SJCRH30 (cell line): ENCODE results near the gene RHBDF2. TPM values are rescaled to one million over a fixed set of nuclear protein-coding genes. Genes with fewer than 3 reads are reported as not detected.

Experiments used
- DNase-seq, 2 experiments: peaks; one replicate each; pipeline ENCODE4 v3.0.0-alpha.2; 2015 to 2020
- H3K27ac ChIP-seq: fragments of 250-450 bp; sonication (Bioruptor Pico); 2 replicates; pipeline ENCODE4 v1.5.1; 2020; ENCODE audit warnings: mild to moderate bottlenecking, moderate library complexity
- H3K27me3 ChIP-seq: fragments of 250-450 bp; sonication (Bioruptor Pico); 2 replicates; pipeline ENCODE4 v1.5.1; 2020; ENCODE audit warnings: mild to moderate bottlenecking, moderate library complexity
- H3K36me3 ChIP-seq: fragments of 250-450 bp; sonication (Bioruptor Pico); 2 replicates; pipeline ENCODE4 v1.5.1; 2020; ENCODE audit warnings: mild to moderate bottlenecking, moderate library complexity
- H3K4me1 ChIP-seq: fragments of 250-450 bp; sonication (Bioruptor Pico); 2 replicates; pipeline ENCODE4 v1.5.1; 2020; ENCODE audit warnings: mild to moderate bottlenecking, moderate library complexity
- H3K4me3 ChIP-seq: fragments of 250-450 bp; sonication (Bioruptor Pico); 2 replicates; pipeline ENCODE4 v1.5.1; 2020; ENCODE audit warnings: mild to moderate bottlenecking, moderate library complexity
- H3K9me3 ChIP-seq: fragments of 250-450 bp; sonication (Bioruptor Pico); replicated peaks from 2 replicates; pipeline ENCODE4 v1.5.1; 2020; ENCODE audit warnings: mild to moderate bottlenecking, moderate library complexity
- total RNA-seq: library from RNA; depleted of rRNA; stranded (reverse); fragments of >200 nt; shearing (Covaris generic); gene quantifications from 2 replicates; pipeline ENCODE4 v1.2.3, GENCODE V29; 2014; rRNA removed

The RHBDF2 gene
- 2.4 and 2.5 TPM in 2 replicates for total RNA-seq

DNA sequence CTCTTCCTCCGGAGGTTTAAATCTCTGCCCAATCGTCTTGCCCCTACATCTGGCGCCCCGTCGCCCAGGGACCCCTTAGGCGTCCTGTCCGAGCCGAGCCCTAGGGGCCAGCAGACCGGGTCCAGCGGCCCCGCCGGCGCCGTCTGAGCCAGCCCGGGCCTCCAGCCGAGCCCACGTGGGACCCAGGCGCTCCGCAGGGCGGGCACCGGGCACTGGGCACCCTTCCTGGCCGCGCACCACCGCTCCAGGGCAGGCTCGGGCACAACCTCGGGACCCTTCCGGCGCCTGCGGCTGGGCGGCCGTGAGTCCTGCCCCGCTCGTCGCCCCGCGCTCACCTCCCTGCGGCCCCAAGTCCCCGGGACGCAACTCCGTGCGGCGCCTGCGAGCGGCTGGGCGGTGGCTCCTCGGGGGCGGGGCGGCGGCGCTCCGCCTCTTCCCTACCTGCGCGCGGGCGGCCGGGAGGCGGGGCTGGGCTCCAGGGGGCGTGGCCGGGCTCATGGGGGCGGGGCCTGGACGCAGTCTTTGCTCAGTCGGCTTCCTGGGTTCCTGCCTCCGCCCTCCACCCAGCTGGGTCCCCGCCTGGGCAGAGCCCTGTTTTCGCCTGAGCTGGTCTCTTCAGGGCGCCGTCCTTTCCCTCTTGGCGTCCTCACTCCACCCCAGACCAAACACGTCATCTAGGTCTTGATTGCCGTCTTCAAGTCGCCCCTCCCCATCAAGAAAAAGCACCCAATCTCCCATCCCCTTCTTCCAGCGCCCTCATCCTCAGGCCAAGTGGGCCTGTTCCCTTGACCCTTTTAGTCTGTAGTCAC lies at the start of gene RHBDF2:
Gene RHBDF2, minus strand, starts transcription at position 406 of the 809 bp plus-strand sequence. CDS start 19,899 bp downstream, outside the sequence.
- no peak within 1 kb of the TSS for H3K27ac ChIP-seq
- H3K36me3 ChIP-seq, result no peaks in the 10 kb centered on the region
- H3K4me1 ChIP-seq, result peaks cover 13% of the 10 kb centered on the region
- H3K9me3 ChIP-seq, result no peaks in the 10 kb centered on the region
- no peak within 1 kb of the TSS for H3K4me3 ChIP-seq
- no peaks in the 10 kb centered on the region for H3K27me3 ChIP-seq
- no peak for DNase-seq

GRCh38 chr17:76549539-76549938 lies 48.3 kb upstream of the RHBDF2 start:
- Histone ChIP-seq H3K4me1 (peaks cover 24% of the 10 kb centered on the region), H3K27ac (no peak overlapping the region), H3K36me3 (no peaks in the 10 kb centered on the region), H3K27me3 (no peaks in the 10 kb centered on the region), H3K9me3 (no peaks in the 10 kb centered on the region), H3K4me3 (no peak overlapping the region)
- DNase-seq, result no peak

DNA sequence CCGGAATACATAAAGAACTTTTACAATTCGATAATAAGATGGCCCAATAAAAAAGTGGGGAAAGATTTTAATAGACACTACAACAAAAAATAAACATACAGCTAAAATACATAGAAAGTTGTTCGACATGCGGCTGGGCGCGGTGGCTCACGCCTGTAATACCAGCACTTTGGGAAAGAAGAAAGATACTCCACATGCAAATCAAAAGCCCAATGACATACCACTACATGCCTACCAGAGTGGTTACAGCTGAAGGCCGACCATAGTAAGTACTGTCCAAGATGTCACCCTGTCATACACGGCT lies 47.9 kb upstream of the RHBDF2 start:
- DNase-seq, result no peak
- Histone ChIP-seq H3K36me3 (no peaks in the 10 kb centered on the region), H3K4me3 (no peak overlapping the region), H3K27ac (no peak overlapping the region), H3K9me3 (no peaks in the 10 kb centered on the region), H3K4me1 (peaks cover 24% of the 10 kb centered on the region), H3K27me3 (no peaks in the 10 kb centered on the region)

GRCh38 chr17:76548378-76549214 lies 47.4 kb upstream of the RHBDF2 start:
- Histone ChIP-seq H3K27ac (no peak overlapping the region), H3K27me3 (no peaks in the 10 kb centered on the region), H3K9me3 (no peaks in the 10 kb centered on the region), H3K4me3 (no peak overlapping the region), H3K36me3 (no peaks in the 10 kb centered on the region), H3K4me1 (peaks cover 26% of the 10 kb centered on the region)
- DNase-seq, result no peak

GRCh38 chr17:76547642-76548202 lies 46.5 kb upstream of the RHBDF2 start:
- no peak for DNase-seq
- Histone ChIP-seq H3K4me1 (peaks cover 35% of the 10 kb centered on the region), H3K9me3 (no peaks in the 10 kb centered on the region), H3K36me3 (no peaks in the 10 kb centered on the region), H3K27me3 (no peaks in the 10 kb centered on the region), H3K27ac (no peak overlapping the region), H3K4me3 (no peak overlapping the region)

GRCh38 chr17:76547183-76547641 lies 46.0 kb upstream of the RHBDF2 start:
- H3K9me3 ChIP-seq, result no peaks in the 10 kb centered on the region
- no peaks in the 10 kb centered on the region for H3K27me3 ChIP-seq
- no peaks in the 10 kb centered on the region for H3K36me3 ChIP-seq
- peak; percentile 89 to 95 for DNase-seq
- H3K27ac ChIP-seq, result no peak overlapping the region
- no peak overlapping the region for H3K4me3 ChIP-seq
- H3K4me1 ChIP-seq, result peaks cover 35% of the 10 kb centered on the region

DNA sequence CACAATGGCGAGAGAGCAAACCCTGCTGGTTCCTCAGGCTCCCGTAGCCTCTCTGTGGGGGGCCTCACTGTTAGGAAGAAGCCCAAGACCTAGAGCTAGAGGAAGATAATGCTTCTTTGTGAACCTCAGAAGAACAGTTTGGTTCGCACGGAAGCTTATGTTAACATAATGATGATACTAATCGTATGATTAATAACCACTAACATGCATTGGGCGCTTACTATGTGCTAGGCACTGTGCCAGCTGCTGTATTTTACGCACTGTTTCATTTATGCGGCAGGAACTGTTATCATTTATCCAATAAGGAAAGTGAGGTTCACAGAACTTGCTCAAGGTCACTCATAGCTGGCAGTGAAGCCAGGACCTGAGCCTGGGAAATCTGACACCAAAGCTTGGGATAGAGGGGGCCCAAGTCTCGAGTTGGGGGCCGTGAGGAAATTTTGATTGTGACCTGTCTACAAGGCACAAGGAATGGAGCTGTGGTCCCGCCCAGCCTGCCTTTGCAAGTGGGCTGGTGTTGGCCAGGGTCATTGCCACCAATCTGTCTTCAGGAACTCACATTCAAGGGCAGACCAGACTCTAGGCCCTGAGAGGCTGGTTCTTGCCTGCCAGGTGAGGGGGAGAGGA lies 45.4 kb upstream of the RHBDF2 start:
- Histone ChIP-seq H3K27ac (no peak overlapping the region), H3K27me3 (no peaks in the 10 kb centered on the region), H3K4me1 (peaks cover 38% of the 10 kb centered on the region), H3K9me3 (no peaks in the 10 kb centered on the region), H3K36me3 (no peaks in the 10 kb centered on the region), H3K4me3 (no peak overlapping the region)
- DNase-seq, result peak in 1 of 2 experiments; percentile 60

DNA sequence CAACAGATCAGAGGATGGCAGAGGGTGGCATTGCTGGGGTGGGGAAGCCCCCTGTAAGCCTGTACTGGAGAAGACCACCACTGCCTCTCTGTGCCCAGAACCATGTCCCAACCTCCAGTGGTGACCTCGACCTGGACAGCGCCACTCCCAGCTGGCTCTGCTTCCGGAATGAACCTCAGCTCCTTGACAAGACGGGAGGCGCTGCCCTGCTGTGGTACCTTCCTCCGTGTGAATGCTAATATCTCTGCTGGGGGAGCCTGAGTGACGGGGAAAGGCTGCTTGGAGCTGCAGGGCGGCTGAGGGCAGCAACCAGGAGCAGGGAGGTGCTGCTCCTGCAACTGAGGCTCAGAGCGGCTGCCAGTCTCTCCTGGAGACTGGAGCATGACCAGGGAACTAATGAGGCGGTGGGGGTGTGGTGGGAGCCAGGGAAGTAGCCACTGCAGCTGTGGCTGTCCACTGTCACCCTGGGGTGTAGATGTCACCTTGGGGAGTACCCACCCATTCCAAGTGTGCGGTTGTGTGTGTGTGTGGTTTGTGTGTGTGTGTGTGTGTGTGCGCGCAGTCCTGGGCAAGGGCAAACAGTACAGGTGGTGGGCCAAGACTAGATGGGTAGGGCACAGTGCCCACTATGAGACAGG lies 44.8 kb upstream of the RHBDF2 start:
- Histone ChIP-seq H3K9me3 (no peaks in the 10 kb centered on the region), H3K27me3 (no peaks in the 10 kb centered on the region), H3K27ac (no peak overlapping the region), H3K4me1 (peaks cover 41% of the 10 kb centered on the region), H3K36me3 (no peaks in the 10 kb centered on the region), H3K4me3 (no peak overlapping the region)
- no peak for DNase-seq

GRCh38 chr17:76544546-76545365 lies 43.5 kb upstream of the RHBDF2 start:
- H3K36me3 ChIP-seq, result no peaks in the 10 kb centered on the region
- no peaks in the 10 kb centered on the region for H3K27me3 ChIP-seq
- H3K27ac ChIP-seq, result peak overlapping the region; percentile 13; the same call in 1 of the 2 replicates
- H3K9me3 ChIP-seq, result no peaks in the 10 kb centered on the region
- no peak for DNase-seq
- H3K4me3 ChIP-seq, result peak overlapping the region; percentile 43
- peaks cover 44% of the 10 kb centered on the region for H3K4me1 ChIP-seq

DNA sequence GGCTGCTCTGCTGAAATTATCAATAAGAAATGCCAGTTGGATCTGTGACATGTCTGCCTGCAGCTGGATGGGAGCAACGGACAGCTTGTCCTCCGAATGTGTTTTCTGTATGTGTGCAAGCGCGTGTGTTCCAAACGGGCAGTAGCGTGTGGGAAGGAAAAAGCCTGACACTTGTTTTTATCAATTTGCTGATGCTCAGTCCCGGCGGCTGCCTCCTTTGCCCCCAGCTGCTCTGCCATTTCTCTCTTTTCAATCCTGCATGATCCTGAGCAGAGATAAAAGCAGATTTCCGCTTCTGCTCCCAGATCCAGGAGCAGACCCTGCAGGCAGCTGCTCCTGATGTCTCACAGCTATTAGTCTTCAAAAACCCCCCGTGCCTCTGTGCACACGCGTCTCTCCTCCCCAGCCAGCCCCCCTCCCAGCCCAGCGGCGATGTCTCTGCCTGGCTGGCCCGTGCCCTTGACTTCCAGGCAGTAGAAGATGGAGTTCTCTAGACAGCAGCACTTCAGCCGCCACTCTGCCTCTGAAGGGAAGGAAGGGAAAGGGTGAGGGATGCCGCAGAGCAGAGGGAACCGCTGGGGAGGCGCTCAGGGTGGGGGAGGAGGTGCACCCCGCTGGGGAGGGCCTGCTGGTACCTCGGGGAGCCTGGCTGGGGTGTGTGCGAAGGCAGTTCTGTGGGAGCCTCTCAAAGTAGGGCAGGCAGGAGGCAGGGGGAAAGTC lies 42.8 kb upstream of the RHBDF2 start:
- H3K4me1 ChIP-seq, result peaks cover 52% of the 10 kb centered on the region
- H3K36me3 ChIP-seq, result no peaks in the 10 kb centered on the region
- H3K27me3 ChIP-seq, result no peaks in the 10 kb centered on the region
- no peaks in the 10 kb centered on the region for H3K9me3 ChIP-seq
- DNase-seq, result peak; percentile 85 to 90
- H3K4me3 ChIP-seq, result peak overlapping the region; percentile 43
- H3K27ac ChIP-seq, result peak overlapping the region; percentile 13; the same call in 1 of the 2 replicates

GRCh38 chr17:76543482-76543825 lies 42.2 kb upstream of the RHBDF2 start:
- peak overlapping the region; percentile 43 for H3K4me3 ChIP-seq
- H3K27ac ChIP-seq, result peak overlapping the region; percentile 2; the same call in 1 of the 2 replicates
- DNase-seq, result no peak
- no peaks in the 10 kb centered on the region for H3K36me3 ChIP-seq
- peaks cover 57% of the 10 kb centered on the region for H3K4me1 ChIP-seq
- H3K27me3 ChIP-seq, result no peaks in the 10 kb centered on the region
- no peaks in the 10 kb centered on the region for H3K9me3 ChIP-seq

- no peak overlapping the region for H3K27ac ChIP-seq
- no peak overlapping the region for H3K4me3 ChIP-seq
- no peaks in the 10 kb centered on the region for H3K27me3 ChIP-seq
- no peak for DNase-seq
- H3K9me3 ChIP-seq, result no peaks in the 10 kb centered on the region
- no peaks in the 10 kb centered on the region for H3K36me3 ChIP-seq
- H3K4me1 ChIP-seq, result peaks cover 58% of the 10 kb centered on the region
Measured at GRCh38 chr17:76542984-76543383, 41.8 kb upstream of the RHBDF2 start.

DNA sequence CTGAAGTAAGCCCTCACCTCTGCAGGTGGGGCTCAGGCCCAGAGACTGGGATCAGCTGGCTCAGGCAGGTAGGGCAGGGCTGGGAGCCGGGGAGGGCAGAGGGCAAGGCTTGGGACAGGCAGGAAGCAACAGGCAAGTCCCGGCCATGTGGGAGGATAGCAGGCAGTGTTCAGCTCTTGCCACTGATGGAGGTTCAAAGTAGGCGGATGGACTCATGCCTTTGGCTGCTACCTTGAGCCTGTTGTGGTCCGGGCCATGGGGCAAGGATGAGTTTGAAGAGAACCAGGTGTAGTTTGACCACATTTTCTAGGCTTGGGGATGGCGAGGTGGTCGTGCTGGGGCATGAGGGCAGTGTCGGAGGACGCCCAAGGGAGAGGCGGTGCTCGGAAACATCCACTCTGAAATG lies 41.3 kb upstream of the RHBDF2 start:
- DNase-seq, result no peak
- H3K27me3 ChIP-seq, result no peaks in the 10 kb centered on the region
- H3K4me3 ChIP-seq, result no peak overlapping the region
- no peak overlapping the region for H3K27ac ChIP-seq
- H3K9me3 ChIP-seq, result no peaks in the 10 kb centered on the region
- no peaks in the 10 kb centered on the region for H3K36me3 ChIP-seq
- peaks cover 58% of the 10 kb centered on the region for H3K4me1 ChIP-seq
